RWPE2 (cell line): ENCODE results near the gene ZFYVE21.

Source experiments
- ATAC-seq: fragments of 200-7000 bp; cut with Tn5 transposase; 3 replicates; pipeline ENCODE4 v1.9.1; 2021; ENCODE audit warnings: low read depth
- DNase-seq: peaks from one replicate; pipeline ENCODE4 v3.0.0-alpha.2; 2020; ENCODE audit warnings: low spot score
- H3K27ac ChIP-seq: fragments of 450-650 bp; 2 replicates; pipeline ENCODE4 v1.5.1; 2017; ENCODE audit warnings: mild to moderate bottlenecking; ENCODE audit not compliant: poor library complexity, severe bottlenecking
- H3K27me3 ChIP-seq: fragments of 250-450 bp; sonication (Bioruptor Pico); 2 replicates; pipeline ENCODE4 v1.5.1; 2021; ENCODE audit warnings: mild to moderate bottlenecking, moderate library complexity; ENCODE audit not compliant: insufficient read depth, poor library complexity, severe bottlenecking
- H3K36me3 ChIP-seq: fragments of 250-450 bp; sonication (Bioruptor Pico); 2 replicates; pipeline ENCODE4 v1.5.1; 2020; ENCODE audit warnings: low read depth, mild to moderate bottlenecking, moderate library complexity
- H3K4me1 ChIP-seq: fragments of 250-450 bp; sonication (Bioruptor Pico); 2 replicates; pipeline ENCODE4 v1.5.1; 2021; ENCODE audit warnings: mild to moderate bottlenecking, moderate library complexity; ENCODE audit not compliant: insufficient read depth, poor library complexity, severe bottlenecking
- H3K4me3 ChIP-seq: fragments of 250-450 bp; sonication (Bioruptor Pico); 2 replicates; pipeline ENCODE4 v1.5.1; 2021; ENCODE audit warnings: mild to moderate bottlenecking, moderate library complexity; ENCODE audit not compliant: severe bottlenecking
- H3K9me3 ChIP-seq: fragments of 250-450 bp; sonication (Bioruptor Pico); 2 replicates; pipeline ENCODE4 v1.5.1; 2021; ENCODE audit warnings: mild to moderate bottlenecking, moderate library complexity; ENCODE audit not compliant: severe bottlenecking
- TF ChIP-seq, protein P1 (sequence below): fragments of 450-650 bp; IDR thresholded peaks from one replicate; pipeline ENCODE4 v1.5.1; 2017; ENCODE audit warnings: mild to moderate bottlenecking, moderate library complexity; ENCODE audit not compliant: poor library complexity, severe bottlenecking

The ZFYVE21 gene

DNA sequence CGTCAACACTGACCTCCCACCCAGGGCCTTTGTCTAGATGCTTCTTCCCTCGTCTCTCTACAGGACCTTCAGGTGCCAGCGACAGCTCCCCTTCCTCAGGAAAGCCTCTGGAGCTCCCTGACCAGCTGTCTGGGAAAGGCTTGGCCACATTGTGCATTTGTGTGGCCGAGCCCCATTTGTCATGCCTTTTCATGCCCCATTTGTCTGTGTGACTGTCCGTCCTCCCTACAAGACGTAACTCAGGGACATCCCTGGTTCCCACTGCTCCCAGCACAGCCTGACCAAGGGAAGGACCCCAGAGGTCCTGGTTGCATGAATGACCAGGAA is 23.8 kb downstream of the ZFYVE21 start:
- Histone ChIP-seq H3K36me3 (peaks cover 23% of the 10 kb centered on the region), H3K4me1 (no peaks in the 10 kb centered on the region), H3K27me3 (no peaks in the 10 kb centered on the region), H3K9me3 (no peaks in the 10 kb centered on the region), H3K27ac (no peak overlapping the region), H3K4me3 (no peak overlapping the region)
- TF ChIP-seq, protein P1, sequence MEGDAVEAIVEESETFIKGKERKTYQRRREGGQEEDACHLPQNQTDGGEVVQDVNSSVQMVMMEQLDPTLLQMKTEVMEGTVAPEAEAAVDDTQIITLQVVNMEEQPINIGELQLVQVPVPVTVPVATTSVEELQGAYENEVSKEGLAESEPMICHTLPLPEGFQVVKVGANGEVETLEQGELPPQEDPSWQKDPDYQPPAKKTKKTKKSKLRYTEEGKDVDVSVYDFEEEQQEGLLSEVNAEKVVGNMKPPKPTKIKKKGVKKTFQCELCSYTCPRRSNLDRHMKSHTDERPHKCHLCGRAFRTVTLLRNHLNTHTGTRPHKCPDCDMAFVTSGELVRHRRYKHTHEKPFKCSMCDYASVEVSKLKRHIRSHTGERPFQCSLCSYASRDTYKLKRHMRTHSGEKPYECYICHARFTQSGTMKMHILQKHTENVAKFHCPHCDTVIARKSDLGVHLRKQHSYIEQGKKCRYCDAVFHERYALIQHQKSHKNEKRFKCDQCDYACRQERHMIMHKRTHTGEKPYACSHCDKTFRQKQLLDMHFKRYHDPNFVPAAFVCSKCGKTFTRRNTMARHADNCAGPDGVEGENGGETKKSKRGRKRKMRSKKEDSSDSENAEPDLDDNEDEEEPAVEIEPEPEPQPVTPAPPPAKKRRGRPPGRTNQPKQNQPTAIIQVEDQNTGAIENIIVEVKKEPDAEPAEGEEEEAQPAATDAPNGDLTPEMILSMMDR, result no peak
- no peak for ATAC-seq
- DNase-seq, result no peak

DNA sequence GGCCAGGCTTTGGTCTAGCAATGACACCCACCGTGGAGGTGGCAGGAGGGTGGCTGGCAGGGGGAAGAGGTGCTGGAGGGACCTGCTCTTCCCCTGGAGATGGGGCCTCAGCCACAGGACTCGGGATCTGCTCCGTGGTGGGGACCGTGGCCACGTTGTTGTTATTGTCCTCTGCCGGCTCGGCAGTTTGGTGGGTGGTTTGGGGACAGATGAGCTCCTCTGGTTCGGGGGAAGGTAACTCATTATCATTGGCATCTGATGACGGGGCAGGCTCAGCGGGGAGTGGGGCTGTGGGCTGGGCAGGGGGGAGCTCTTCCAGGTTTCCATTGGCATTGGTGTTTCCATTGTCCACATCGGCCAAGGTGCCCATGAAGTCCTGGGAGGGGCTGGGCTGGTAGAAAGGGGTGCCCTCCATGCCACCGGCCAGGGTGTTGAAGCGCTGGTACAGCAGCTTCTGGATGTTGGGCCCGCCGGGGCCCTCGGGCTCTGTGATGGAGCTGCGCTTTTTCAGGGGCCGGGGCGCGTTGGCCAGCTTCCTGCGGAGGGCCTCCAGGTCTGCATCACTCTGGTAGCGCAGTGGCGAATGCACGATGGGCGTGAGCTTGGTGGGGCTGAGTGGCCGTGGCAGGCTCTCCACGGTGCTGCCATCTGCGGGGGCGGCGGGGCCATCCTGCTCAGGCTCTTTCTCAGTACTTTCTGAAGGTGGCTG is 24.3 kb downstream of the ZFYVE21 start:
- no peaks in the 10 kb centered on the region for H3K4me1 ChIP-seq
- H3K27me3 ChIP-seq, result no peaks in the 10 kb centered on the region
- ATAC-seq (no peak), DNase-seq (peak; percentile 67)
- no peaks in the 10 kb centered on the region for H3K9me3 ChIP-seq
- no peak overlapping the region for H3K4me3 ChIP-seq
- no peak overlapping the region for H3K27ac ChIP-seq
- peaks cover 18% of the 10 kb centered on the region for H3K36me3 ChIP-seq
- TF ChIP-seq, protein P1, result no peak

DNA sequence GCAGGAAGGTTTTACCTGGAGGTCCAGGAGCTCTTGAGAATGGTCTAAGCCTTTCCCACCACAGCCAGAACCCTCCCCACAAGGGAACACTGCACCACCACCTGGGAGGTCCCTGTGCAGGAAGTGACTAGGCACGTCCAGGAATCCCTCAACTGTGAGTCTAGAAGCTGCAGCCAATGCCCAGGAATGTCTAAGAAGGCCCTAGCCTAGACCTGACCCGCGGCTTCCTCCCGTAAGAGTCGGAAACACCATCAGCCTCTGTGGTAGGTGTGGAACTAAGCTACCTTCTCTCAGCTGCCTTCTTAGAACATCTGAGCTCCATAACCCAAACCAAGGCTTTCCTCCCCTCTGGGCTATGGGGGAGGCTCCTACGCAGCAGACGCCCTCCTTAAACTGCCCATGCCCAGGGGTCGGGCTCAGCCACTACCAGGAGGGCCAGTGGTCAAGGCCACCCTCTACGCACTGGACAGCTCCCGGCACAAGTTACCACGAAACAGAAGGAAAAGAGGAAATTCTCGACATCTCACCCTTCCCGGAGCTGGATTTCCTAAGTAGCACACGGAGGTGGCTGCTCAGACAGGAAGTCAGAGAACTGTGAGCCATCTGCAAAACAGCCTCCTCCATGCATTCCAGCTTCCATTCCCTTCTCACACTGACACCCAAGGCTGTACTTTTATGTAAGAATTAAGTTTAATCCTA is 25.5 kb downstream of the ZFYVE21 start:
- Histone ChIP-seq H3K4me1 (no peaks in the 10 kb centered on the region), H3K27ac (no peak overlapping the region), H3K36me3 (peaks cover 18% of the 10 kb centered on the region), H3K27me3 (no peaks in the 10 kb centered on the region), H3K4me3 (no peak overlapping the region), H3K9me3 (no peaks in the 10 kb centered on the region)
- no peak for ATAC-seq
- DNase-seq, result no peak
- TF ChIP-seq, protein P1, result no peak

- TF ChIP-seq, protein P1, result no peak
- no peak for ATAC-seq
- Histone ChIP-seq H3K27ac (no peak overlapping the region), H3K9me3 (no peaks in the 10 kb centered on the region), H3K4me3 (no peak overlapping the region), H3K27me3 (no peaks in the 10 kb centered on the region), H3K36me3 (peaks cover 15% of the 10 kb centered on the region), H3K4me1 (no peaks in the 10 kb centered on the region)
- DNase-seq, result peak; percentile 55
Observed at GRCh38 chr14:103741876-103742275, 26.3 kb downstream of the ZFYVE21 start.
